Upper lobe of left lung (tissue), 4 donors: ENCODE results near the gene FAM3C.

Experiments used
- CTCF ChIP-seq, 6 experiments: fragments of 450-650 bp in 4 of 6; fragments of 200-600 bp in 2 of 6; sonication (generic) in 2 of 6; IDR thresholded peaks; one replicate each; pipeline ENCODE4 v1.5.1; 2016 to 2019; ENCODE audit warnings: antibody characterized with exemption in 6 of 6
- EP300 ChIP-seq, 4 donors: sonication (generic); formaldehyde crosslinking; IDR thresholded peaks; one replicate each; pipeline ENCODE4 v1.5.1; 2017; ENCODE audit warnings: antibody characterized with exemption in 4 of 4, control low read depth in 2 of 4
- POLR2A ChIP-seq, 4 donors: fragments of 450-650 bp; IDR thresholded peaks; one replicate each; pipeline ENCODE4 v1.5.1; 2016 to 2017; ENCODE audit warnings: antibody characterized with exemption in 4 of 4, mild to moderate bottlenecking in 2 of 4
- POLR2AphosphoS5 ChIP-seq, 2 donors: sonication (generic); formaldehyde crosslinking; IDR thresholded peaks; one replicate each; pipeline ENCODE4 v1.5.1; 2017; ENCODE audit warnings: antibody characterized with exemption in 2 of 2

- TF ChIP-seq CTCF (IDR thresholded peaks at IDR 0.05), result no peak
- TF ChIP-seq POLR2A (IDR thresholded peaks at IDR 0.05), result no peak
- TF ChIP-seq POLR2AphosphoS5 (IDR thresholded peaks at IDR 0.05), result no peak
- no peak for TF ChIP-seq EP300 (IDR thresholded peaks at IDR 0.05)
Observed at GRCh38 chr7:121343302-121343701, 52.8 kb downstream of the FAM3C start.
